Kidney glomerular epithelial cell (primary cell): ENCODE results near the gene FSTL4.
A peak's percentile ranks its signal among the peaks of the same experiment; 100 is the strongest.

Experiments used
- DNase-seq: peaks from one replicate; lab custom pipeline; 2025; lab: John Stamatoyannopoulos, UW

The FSTL4 gene

GRCh38 chr5:133475986-133476385 lies 136.4 kb downstream of the FSTL4 start:
- no peak for DNase-seq

- no peak for DNase-seq
These were observed 137.3 kb downstream of the FSTL4 start for GRCh38 chr5:133474851-133475590.

- no peak for DNase-seq
These were observed 139.1 kb downstream of the FSTL4 start for GRCh38 chr5:133473291-133473690.

GRCh38 chr5:133472829-133473228 lies 139.5 kb downstream of the FSTL4 start:
- DNase-seq: no peak

- DNase-seq: no peak
These were observed 140.6 kb downstream of the FSTL4 start for GRCh38 chr5:133471699-133472098.

- no peak for DNase-seq
These were observed 141.5 kb downstream of the FSTL4 start for GRCh38 chr5:133470841-133471240.

GRCh38 chr5:133469846-133470245 lies 142.5 kb downstream of the FSTL4 start:
- DNase-seq: no peak

GRCh38 chr5:133469252-133469651 lies 143.1 kb downstream of the FSTL4 start:
- DNase-seq: no peak

- DNase-seq: no peak
These were observed 143.7 kb downstream of the FSTL4 start for GRCh38 chr5:133468596-133468995.

GRCh38 chr5:133467826-133468463 lies 144.4 kb downstream of the FSTL4 start:
- DNase-seq: peak; percentile 11

GRCh38 chr5:133467335-133467779 lies 145.0 kb downstream of the FSTL4 start:
- no peak for DNase-seq

- no peak for DNase-seq
These were observed 145.6 kb downstream of the FSTL4 start for GRCh38 chr5:133466556-133467334.

GRCh38 chr5:133464013-133464412 lies 148.3 kb downstream of the FSTL4 start:
- no peak for DNase-seq

- no peak for DNase-seq
These were observed 150.4 kb downstream of the FSTL4 start for GRCh38 chr5:133461796-133462516.

GRCh38 chr5:133460172-133460758 lies 152.1 kb downstream of the FSTL4 start:
- DNase-seq: no peak

- no peak for DNase-seq
These were observed 152.7 kb downstream of the FSTL4 start for GRCh38 chr5:133459474-133460160.

GRCh38 chr5:133458435-133458834 lies 153.9 kb downstream of the FSTL4 start:
- DNase-seq: no peak

- DNase-seq: no peak
These were observed 154.6 kb downstream of the FSTL4 start for GRCh38 chr5:133457439-133458355.

- no peak for DNase-seq
These were observed 155.4 kb downstream of the FSTL4 start for GRCh38 chr5:133456933-133457402.

- DNase-seq: no peak
These were observed 156.7 kb downstream of the FSTL4 start for GRCh38 chr5:133455676-133456075.
